Measurements from ENCODE around the gene SGSM1.

The SGSM1 gene

GRCh38 chr22:24847490-24847889 lies 41.5 kb downstream of the SGSM1 start:
- TF ChIP-seq FOXP2 (optimal IDR thresholded peaks at IDR 0.05; ENCODE audit: borderline replicate concordance, extremely low read depth, extremely low read length, insufficient read depth) (no peak), POLR2AphosphoS5 (IDR thresholded peaks at IDR 0.05; ENCODE audit: low read depth, low read length) (no peak), TAF1 (IDR thresholded peaks at IDR 0.05; ENCODE audit: borderline replicate concordance, insufficient read depth, low read length) (no peak), SIN3A (IDR thresholded peaks at IDR 0.05; ENCODE audit: borderline replicate concordance, insufficient read depth, low read length) (no peak), REST (IDR thresholded peaks at IDR 0.05; ENCODE audit: insufficient read depth in 1 of 2, low read depth in 2 of 2, low read length in 2 of 2) (no peak)

GRCh38 chr22:24848559-24849168 lies 42.7 kb downstream of the SGSM1 start:
- no peak for TF ChIP-seq FOXP2 (optimal IDR thresholded peaks at IDR 0.05; ENCODE audit: borderline replicate concordance, extremely low read depth, extremely low read length, insufficient read depth)
- no peak for TF ChIP-seq POLR2AphosphoS5 (IDR thresholded peaks at IDR 0.05; ENCODE audit: low read depth, low read length)
- TF ChIP-seq TAF1 (IDR thresholded peaks at IDR 0.05; ENCODE audit: borderline replicate concordance, insufficient read depth, low read length) = no peak
- TF ChIP-seq REST (IDR thresholded peaks at IDR 0.05; ENCODE audit: insufficient read depth in 1 of 2, low read depth in 2 of 2, low read length in 2 of 2) = no peak
- no peak for TF ChIP-seq SIN3A (IDR thresholded peaks at IDR 0.05; ENCODE audit: borderline replicate concordance, insufficient read depth, low read length)

GRCh38 chr22:24855794-24856193 lies 49.8 kb downstream of the SGSM1 start:
- TF ChIP-seq REST (IDR thresholded peaks at IDR 0.05; ENCODE audit: insufficient read depth in 1 of 2, low read depth in 2 of 2, low read length in 2 of 2) (no peak), TAF1 (IDR thresholded peaks at IDR 0.05; ENCODE audit: borderline replicate concordance, insufficient read depth, low read length) (no peak), SIN3A (IDR thresholded peaks at IDR 0.05; ENCODE audit: borderline replicate concordance, insufficient read depth, low read length) (no peak), FOXP2 (optimal IDR thresholded peaks at IDR 0.05; ENCODE audit: borderline replicate concordance, extremely low read depth, extremely low read length, insufficient read depth) (no peak), POLR2AphosphoS5 (IDR thresholded peaks at IDR 0.05; ENCODE audit: low read depth, low read length) (no peak)

- TF ChIP-seq POLR2AphosphoS5 (IDR thresholded peaks at IDR 0.05; ENCODE audit: low read depth, low read length) = no peak
- TF ChIP-seq FOXP2 (optimal IDR thresholded peaks at IDR 0.05; ENCODE audit: borderline replicate concordance, extremely low read depth, extremely low read length, insufficient read depth) = no peak
Measured at GRCh38 chr22:24857576-24857975, 51.6 kb downstream of the SGSM1 start.

- no peak for TF ChIP-seq REST (IDR thresholded peaks at IDR 0.05; ENCODE audit: insufficient read depth in 1 of 2, low read depth in 2 of 2, low read length in 2 of 2)
- TF ChIP-seq POLR2AphosphoS5 (IDR thresholded peaks at IDR 0.05; ENCODE audit: low read depth, low read length) = no peak
- no peak for TF ChIP-seq TAF1 (IDR thresholded peaks at IDR 0.05; ENCODE audit: borderline replicate concordance, insufficient read depth, low read length)
- no peak for TF ChIP-seq SIN3A (IDR thresholded peaks at IDR 0.05; ENCODE audit: borderline replicate concordance, insufficient read depth, low read length)
- no peak for TF ChIP-seq FOXP2 (optimal IDR thresholded peaks at IDR 0.05; ENCODE audit: borderline replicate concordance, extremely low read depth, extremely low read length, insufficient read depth)
Measured at GRCh38 chr22:24859587-24859986, 53.6 kb downstream of the SGSM1 start.

Measured in PFSK-1 (cell line).